Measurements from ENCODE around the gene SLC12A5.
A peak's percentile ranks its signal among the peaks of the same experiment; 100 is the strongest.

Gene SLC12A5

DNA sequence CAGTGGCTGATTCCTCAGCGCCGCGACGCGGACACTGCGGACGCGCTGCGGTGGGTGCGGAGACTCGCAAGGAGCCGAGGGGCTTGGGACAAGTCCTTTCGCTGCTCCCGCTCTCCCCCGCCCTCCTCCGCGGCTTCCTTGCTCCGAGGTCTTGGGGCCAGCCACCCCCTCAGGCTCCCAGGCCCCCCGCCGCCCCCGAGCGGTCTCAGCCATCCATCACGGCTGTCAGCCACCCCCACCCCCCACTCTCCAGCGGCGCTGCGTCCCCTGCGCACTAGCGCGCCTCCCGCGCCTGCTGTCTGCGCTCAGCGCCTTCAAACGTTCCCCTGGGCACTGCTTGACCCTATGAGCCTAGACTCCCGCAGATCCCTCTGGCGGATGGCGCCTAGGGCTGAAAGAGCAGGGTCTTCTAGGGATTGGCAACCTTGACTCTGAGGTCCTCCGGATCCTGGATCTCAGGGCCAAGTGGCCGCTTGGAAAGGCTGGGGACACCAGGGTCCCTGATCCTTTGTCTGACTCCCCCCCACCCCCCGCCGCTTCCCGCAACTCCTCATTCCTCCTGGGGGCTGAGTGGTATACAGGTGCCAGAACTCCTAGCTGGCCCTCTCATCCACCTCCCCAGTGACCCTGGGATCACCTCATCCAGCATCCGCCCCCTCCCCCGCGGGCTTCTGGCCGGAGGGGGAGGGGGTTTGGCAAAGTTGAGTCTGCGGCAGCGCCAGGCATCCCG is 1.4 kb downstream of the SLC12A5 start:
- DNase-seq: no peak

DNA sequence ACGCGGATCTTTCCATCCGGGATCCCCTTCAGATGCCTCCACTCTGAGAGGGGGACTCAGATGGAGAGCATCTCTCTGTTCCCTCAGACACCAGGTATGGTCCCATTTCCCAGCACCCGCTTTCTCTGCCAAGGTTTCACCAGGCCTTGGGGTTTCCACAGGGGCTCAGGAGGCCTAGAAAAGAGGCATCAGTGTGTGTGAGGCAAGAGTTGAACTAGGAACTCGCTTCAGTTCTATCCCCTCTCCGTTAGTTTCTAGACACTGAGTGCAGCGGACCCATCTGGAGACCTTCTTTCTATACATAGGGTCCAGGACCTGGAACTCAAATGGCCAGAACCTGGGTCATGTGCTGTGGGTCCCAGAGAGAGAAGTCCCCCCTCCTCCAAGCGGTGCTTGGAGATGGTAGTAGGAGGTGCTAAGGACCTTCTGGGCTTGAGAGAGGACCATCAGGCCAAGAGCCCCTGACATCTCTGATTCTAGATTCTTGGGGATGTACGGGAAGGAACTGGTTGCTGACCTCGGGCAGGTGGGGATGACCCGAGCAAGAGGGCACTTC is 2.1 kb downstream of the SLC12A5 start:
- no peak for DNase-seq

DNA sequence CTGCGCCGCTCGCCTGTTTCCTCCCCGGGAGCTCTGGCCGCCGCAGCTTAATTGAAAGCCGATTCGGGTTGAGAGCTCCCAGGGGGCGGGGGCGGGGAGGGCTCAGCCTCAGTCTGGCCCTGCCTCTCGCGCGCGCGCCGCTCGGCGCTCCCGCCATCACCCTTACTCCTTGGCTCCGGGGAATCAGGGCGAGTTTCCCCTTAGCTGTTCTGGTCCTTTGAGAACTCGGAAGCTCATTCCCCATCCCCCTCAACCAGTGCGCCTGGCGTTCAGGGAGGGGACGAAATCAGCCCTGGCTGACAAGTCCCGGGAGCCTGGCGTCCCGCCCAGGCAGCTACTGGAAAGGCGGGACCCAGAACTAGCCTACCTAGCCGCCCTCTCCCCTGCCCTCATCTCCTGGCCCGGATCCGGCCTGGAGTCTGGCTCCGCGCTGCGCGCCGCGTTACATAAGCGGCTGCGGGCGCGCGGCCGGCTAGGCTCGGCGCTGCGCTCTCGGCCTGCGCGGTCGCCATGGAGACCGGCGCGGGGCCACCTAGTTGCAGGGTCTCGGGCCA is 2.8 kb downstream of the SLC12A5 start:
- no peak for DNase-seq

DNA sequence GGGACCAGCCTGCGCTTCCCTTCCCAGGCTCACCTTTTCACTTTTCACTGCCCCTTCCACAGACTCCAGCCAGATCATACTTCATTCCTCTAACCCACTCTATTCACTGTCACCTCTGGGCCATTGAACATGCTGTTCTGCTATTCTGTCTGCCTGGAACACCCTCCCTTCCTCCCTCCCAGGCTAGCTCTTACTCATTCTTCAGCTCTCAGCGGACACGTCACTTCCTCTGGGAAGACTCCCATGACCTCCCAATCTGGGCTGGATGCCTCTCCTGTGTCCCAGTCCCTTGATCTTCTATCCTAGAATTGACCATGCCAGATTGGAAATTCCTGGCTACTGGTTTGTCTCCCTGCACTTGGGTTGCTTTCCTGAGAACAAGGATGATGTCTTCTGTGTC is 5.0 kb downstream of the SLC12A5 start:
- no peak for DNase-seq

DNA sequence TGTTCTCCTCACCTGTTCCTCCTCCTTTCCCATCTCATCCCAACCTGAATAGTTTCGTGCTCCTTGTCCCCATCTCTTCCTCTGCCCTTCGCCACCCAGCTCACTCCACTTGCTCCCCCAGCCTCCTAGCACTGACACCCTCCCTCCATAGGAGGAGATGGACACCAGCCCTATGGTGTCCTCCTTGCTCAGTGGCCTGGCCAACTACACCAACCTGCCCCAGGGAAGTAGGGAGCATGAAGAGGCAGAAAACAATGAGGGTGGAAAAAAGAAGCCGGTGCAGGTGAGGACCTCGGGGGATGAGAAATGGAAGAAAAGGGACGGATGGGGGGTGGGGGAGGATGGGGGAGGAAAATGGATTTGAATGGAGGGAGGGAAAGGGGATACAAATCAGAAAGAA is 6.2 kb downstream of the SLC12A5 start:
- DNase-seq: no peak

DNA sequence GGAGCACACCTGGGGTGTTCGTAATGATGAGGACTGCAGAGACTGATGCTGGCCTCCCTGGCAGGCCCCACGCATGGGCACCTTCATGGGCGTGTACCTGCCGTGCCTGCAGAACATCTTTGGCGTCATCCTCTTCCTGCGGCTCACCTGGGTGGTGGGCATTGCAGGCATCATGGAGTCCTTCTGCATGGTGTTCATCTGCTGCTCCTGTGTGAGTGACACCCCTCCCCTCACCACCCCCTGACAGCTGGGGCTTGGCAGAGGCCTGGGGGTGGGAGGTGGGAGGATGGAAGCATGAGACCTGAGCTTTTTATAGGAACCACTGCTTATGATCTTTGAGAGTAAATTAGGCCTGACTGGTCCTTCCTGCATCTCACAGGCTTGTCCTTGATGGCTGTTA is 6.7 kb downstream of the SLC12A5 start:
- no peak for DNase-seq

DNA sequence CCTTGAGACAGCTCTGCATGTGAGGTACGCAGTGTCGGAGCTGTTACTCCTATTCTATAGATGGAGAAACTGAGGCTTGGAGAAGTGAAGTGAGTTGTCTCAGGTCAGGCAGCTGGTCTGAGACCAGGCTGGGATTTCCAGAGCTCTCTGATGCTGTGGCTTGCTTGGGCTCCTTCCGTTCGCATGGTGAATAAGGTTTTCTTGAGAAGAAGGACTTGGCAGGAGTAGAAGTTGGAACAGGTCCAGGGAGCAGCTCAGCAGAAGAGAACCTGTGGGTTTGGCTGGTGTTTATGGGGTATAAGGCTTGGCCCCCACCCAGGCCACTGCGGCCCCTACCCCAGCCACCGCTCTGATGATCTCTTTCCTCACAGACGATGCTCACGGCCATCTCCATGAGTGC is 7.4 kb downstream of the SLC12A5 start:
- no peak for DNase-seq

DNA sequence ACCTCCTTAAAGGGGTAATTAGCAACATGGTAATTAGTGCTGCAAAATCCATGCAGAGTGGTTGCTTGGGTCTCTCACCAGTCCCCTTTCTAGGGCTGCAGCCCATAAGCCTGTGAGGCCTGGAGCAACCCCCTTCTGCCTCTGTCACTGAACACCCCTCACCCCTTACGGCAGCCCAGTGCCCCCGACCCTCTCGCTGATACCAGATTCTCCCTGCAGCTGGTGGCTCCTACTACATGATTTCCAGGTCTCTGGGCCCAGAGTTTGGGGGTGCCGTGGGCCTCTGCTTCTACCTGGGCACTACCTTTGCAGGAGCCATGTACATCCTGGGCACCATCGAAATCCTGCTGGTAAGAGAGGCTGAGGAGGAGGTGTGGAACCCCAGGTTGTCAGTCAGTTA is 8.0 kb downstream of the SLC12A5 start:
- DNase-seq: no peak

DNA sequence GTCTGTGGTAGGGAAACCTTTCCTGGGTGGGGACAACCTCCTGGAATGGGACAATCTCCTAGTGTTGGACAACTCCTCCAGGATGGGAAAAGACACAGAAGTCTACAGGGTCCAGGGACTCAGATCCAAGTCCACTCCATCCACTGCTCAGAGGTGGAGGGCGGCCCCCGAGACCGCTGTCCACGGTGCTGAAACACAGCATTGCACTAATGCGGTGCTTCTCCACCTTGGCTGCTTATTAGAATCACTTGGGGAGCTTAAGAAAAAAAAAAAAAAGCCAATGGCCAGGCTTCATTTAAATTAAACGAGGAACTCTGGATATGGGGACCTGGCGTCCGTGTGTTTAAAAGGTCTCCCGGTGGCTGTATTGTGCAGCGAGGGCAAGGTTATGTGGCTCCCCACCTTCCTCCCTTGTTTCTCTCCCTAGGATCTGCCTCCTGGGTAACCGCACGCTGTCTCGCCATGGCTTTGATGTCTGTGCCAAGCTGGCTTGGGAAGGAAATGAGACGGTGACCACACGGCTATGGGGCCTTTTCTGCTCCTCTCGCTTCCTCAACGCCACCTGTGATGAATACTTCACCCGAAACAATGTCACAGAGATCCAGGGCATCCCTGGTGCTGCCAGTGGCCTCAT is 12.0 kb downstream of the SLC12A5 start:
- DNase-seq: peak; percentile 52

DNA sequence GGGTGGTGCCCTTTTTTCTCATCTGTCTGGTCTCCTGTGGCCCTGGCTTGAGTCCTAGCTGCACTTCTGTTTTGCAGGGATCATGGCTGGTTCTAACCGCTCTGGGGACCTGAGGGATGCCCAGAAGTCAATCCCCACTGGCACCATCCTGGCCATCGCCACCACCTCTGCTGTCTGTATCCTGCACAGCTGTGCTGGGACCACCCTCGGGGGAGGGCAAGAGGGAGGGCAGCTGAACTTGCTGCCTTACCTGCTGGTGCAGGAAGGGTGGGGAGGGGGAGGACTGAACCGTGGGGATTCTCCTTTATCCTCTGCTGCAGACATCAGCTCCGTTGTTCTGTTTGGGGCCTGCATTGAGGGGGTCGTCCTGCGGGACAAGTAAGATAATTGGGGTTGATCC is 14.5 kb downstream of the SLC12A5 start:
- DNase-seq: no peak

DNA sequence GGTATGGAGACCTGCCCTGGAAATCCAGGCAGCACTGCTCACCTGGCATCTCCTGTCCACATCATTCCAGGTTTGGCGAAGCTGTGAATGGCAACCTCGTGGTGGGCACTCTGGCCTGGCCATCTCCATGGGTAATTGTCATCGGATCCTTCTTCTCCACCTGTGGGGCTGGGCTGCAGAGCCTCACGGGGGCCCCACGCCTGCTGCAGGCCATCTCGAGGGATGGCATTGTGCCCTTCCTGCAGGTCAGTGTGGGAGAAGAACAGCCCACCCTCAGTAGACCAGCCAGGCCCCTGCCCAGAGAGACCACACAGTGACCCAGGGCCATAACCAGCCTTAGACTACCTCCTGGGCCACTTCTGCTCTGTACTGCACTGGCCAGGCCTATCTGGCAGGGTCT is 15.9 kb downstream of the SLC12A5 start:
- no peak for DNase-seq

DNA sequence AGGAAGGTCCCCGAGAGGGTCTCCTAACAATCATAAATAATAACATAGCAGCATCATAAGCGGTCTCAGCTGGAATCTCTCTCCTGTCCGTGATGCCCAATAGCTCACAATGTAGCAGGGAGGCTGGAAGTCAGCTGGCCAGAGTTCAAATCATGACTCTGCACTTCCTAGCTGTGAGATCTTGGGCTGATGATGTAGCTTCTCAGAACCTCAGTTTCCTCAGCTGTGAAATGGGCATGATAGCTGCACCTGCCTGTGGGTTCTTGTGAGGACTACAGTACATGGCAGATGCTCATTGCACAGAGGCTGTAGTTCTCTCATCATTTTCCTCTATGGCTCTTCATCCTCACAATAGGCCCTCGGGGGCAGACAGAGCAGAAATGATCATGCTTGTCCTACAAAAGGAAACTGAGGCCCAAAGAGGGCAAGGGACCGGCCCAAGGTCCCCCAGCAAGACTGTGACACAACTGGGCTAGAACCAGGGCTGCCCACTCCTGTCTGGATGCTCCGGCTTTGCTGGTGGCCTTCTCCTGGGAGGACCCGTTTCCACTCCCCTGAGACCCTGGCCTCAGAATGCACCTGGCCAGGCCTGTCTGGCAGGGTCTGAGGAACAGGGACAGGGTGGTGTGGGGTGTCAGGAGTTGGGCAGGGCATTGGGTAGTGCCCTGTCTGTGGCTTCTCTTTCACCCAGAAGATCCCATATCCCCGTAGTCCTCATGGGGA is 17.7 kb downstream of the SLC12A5 start:
- DNase-seq: no peak

DNA sequence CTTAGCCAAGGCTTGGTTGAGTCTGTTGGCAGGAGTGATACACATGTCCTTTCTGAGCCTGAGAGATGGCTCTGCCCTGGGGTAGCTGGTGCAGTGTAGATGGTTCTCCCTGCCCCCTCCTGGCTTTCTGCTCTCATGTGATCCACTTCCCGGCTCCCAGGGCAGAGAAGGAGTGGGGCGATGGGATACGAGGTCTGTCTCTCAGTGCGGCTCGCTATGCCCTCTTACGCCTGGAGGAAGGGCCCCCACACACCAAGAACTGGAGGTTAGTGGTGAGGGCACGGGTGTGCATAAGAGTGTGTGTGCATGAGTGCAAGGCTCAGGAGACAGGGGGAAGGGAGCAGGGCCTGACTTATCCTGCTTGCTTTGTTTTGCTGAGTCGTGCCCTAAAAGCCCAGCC is 18.8 kb downstream of the SLC12A5 start:
- DNase-seq: no peak

DNA sequence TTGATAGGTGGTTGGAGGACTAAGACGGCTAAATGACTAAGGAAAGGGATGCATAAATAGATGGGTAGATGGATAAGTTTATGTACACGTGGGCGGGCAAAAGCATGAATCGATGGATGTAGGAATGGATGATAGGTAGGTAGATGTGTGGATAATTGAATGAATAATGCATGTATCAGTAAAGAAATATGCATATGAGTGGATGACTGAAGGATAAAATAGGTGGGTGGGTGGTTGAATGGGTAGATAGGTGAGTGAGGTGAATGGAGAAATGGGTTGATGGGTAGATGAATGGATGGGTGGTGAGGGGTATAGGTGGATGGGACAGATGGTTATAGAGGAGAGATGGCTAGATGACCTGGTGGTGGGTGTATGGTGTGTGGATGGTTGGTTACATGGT is 20.2 kb downstream of the SLC12A5 start:
- no peak for DNase-seq

DNA sequence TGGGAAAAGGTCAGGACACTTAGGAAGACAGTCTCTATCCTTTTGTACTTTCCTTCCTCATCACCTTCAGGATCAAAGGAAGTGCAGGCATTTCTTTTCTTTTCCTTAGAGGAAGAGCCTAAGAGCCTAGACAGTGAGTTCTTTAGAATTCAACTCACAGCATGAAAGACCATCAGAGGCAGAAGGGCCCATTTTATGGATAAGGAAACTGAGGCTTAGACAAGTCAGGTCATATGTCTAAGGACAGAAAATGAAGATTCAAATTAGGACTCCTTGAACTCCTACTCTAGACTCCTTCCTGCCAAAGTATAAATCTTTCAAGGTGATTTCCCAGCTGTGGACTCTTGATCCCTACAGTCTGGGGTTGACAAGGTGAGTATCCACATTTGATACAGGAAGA is 20.8 kb downstream of the SLC12A5 start:
- no peak for DNase-seq

DNA sequence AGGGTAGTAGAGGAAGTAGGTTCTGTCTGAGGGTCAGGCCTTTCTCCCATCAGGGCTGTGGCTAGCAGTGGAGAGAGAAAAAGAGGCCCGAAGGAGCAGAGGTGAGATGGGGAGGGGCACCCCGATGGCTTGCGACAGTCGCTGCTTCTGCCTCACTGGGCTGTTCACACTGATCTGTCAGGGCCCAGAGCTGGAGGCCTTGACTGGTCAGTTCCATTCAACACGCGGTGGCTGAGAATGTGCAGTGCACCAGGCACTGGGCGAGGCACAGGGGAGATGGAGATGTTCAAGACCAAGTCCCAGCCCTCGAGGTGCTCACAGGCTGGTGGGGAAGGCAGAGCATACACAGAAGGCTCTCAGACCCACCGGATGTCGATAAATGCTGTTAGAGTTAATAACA is 21.4 kb downstream of the SLC12A5 start:
- DNase-seq: no peak

DNA sequence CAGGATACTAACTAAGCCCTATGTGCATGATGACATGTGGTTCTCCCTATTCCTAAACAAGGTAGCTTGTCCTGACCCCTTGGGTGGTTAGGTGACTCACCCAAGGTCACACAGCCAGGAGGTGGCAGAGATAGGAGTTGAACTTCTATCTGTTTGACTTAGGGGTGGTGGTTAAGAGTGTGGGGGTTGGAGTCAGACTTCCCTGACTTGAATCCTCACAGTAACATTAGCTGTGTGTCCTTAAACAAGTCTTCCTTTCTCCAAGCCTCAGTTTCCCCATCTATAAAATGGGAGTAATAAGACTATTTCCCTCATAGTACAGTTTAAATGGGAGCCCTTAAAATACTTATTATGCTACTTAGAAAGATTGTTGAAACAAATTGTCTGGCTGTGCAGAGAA is 21.9 kb downstream of the SLC12A5 start:
- DNase-seq: no peak

DNA sequence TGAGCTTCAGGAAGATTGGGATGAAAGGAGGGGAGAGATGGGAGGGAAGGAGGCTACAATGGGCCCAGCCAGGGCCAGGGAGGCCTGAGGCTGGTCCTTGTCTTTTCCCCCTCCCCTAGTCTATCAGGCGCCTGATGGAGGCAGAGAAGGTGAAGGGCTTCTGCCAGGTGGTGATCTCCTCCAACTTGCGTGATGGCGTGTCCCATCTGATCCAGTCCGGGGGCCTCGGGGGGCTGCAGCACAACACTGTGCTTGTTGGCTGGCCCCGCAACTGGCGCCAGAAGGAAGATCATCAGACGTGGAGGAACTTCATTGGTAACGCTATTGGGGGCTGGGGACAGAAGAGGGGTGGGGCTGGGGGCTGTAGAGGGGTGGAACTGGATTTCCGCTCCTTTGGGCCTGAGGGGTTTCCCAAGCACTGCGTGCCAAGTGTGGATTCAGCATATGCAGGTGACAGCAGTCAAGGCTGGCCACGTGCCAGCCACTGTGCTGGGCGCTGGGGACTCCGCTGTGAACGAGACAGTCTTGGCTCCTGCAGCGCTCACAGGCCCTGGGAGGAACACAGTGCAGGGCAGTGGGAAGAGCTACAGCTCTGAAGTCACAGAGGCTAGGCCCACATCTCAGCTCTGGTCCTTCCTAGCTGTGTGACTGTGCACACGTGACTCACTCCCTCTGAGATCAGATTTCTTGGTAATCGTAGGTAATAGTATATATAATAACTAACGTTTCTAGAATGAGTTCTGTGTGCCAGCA is 22.7 kb downstream of the SLC12A5 start:
- no peak for DNase-seq

DNA sequence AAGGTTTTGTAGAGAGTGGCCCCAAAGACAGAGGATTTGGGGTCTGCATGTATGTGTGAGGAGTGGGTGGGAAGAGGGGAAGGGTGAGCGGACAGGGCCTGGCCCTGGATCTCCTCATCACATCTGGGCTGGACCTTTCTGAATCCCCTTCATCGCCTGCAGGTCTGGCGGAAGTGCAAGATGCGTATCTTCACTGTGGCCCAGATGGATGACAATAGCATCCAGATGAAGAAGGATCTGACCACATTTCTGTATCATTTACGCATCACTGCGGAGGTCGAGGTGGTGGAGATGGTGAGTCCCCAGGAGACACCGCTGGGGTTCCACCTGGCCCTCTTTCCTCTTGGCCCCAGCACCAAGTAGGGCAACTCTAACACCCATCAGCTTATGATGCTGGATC is 24.4 kb downstream of the SLC12A5 start:
- DNase-seq: no peak

DNA sequence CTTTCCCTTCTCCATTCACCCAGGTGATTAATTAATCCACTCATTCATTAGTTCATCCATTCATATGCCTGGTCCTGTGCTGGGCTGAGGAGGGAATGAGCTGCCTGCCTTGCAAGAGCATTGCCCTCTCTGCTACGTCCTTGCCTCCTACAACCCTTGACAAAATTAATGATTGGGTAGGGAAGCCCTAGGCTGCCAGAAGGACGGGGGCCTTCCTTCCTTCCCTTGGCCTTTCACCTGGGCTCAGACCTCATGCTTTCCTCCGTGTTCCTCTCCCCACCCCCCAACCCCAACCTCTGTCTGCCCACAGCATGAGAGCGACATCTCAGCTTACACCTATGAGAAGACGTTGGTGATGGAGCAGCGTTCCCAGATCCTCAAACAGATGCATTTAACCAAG is 25.6 kb downstream of the SLC12A5 start:
- no peak for DNase-seq

DNA sequence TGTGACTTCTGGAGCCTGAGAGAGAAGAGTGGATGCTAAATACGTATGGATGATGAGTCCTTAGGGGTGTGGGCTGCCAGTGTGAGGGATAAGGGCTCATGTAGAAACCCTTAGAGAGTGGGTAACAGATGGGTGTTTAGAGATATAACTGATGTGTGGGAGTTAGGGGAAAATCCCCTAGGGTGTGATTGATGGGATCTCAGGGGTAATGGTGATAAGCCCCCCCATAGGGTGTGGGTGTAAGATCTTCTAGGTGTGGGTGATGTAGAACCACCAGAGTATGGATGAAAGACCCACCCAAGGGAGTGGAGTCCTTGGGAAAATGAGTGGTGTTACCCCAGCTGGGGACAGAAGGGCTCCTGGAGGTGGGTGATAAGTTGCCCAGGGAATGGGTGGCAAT is 26.3 kb downstream of the SLC12A5 start:
- DNase-seq: no peak

DNA sequence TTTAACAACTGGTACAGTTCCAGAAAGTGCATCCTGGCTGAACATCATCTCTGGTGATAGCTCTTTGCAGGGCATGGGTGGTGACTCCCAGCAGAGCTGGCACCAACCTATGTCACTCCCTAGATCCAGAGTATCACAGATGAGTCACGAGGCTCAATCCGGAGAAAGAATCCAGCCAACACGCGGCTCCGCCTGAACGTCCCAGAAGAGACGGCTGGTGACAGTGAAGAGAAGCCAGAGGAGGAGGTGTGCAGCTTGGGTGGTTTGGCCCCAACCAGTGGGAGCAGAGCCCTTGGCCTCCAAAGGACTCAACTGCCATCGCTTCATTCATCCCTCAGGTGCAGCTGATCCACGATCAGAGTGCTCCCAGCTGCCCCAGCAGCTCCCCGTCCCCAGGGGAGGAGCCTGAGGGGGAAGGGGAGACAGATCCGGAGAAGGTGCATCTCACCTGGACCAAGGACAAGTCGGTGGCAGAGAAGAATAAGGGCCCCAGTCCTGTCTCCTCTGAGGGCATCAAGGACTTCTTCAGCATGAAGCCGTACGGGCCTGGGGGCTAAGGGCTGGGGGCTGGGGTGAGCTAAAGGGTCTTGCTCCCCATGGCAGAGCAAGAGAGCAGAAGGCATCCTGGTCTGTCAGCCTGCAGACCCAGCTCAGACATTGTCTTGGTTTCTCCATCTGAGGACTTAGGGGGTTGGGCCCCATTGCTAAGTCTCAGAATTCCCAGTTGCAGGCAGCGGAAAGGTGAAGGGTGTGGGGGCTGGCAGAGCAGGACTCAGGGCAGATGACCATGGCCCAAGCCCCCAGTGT is 27.2 kb downstream of the SLC12A5 start:
- no peak for DNase-seq

Measured in activated T-cell treated with anti-CD3 and anti-CD28 coated beads, Interleukin-2, amount 50 U/mL, for 1 hour (primary cell).